ENCODE measurements around the gene GLB1L.

The GLB1L gene

GRCh38 chr2:219252570-219252899, 7.3 kb upstream of the GLB1L start:
- peak; percentile 29 for DNase-seq

DNA sequence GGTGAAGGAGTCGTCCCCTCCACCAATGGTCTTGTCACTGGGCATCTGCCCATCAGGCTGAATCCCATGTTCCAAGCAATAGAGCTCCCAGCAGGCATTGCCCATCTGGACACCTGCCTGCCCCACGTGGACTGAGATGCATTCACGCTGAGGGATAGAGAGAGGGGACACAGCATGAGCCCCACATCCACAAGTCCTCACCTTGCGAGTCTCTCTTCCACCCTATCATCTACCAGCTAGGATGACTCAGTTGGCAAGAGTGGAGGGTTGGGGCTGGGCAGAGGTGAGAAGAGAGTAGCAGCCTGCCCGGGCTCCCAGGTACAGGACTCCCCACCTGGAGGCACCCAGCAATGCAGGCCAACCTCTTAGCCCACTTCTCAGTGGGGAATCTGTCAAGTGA, 6.8 kb upstream of the GLB1L start:
- peak; percentile 28 for DNase-seq

- DNase-seq = no peak
Observed at GRCh38 chr2:219251656-219252055, 6.4 kb upstream of the GLB1L start.

GRCh38 chr2:219250049-219250781, 5.0 kb upstream of the GLB1L start:
- DNase-seq = no peak

DNA sequence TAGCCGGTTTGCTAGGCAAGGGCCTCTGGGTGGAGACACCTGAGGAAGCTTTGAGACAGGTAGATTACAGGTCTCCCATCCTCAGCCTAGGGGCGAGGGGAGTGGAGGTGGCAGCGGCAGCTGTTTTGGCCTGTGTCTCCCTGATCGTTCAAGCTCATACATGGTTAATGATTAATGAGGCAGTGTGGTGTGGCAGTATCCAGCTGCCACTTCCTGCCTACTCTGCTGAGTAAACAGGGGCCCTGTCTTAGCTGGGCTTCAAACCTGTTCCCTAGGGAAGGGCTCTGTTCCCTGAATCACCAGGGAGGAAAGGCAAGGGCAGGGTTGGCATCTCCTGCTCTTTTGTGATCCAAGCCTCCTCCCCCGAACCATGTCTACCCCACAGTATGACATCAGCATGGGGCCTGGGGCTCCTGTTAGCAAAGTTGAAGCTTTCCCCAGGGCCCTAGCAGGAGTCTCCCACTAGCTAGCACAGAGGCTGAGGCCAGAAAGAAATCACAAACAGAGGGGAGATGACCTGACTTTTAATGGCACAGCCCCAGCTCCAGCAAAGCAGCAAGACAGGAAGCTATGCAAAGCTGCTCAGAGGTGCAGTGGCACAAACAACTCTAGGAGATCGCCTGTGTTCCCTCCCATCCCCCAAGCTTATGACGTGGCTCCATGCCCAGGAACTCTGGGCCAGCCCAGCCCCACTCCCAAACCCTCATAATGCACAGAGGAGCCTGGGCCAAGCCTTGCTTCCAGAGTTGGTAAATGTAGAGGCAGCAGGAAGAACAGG, 4.1 kb upstream of the GLB1L start:
- peak; percentile 56 for DNase-seq

GRCh38 chr2:219248845-219249202, 3.6 kb upstream of the GLB1L start:
- no peak for DNase-seq

DNA sequence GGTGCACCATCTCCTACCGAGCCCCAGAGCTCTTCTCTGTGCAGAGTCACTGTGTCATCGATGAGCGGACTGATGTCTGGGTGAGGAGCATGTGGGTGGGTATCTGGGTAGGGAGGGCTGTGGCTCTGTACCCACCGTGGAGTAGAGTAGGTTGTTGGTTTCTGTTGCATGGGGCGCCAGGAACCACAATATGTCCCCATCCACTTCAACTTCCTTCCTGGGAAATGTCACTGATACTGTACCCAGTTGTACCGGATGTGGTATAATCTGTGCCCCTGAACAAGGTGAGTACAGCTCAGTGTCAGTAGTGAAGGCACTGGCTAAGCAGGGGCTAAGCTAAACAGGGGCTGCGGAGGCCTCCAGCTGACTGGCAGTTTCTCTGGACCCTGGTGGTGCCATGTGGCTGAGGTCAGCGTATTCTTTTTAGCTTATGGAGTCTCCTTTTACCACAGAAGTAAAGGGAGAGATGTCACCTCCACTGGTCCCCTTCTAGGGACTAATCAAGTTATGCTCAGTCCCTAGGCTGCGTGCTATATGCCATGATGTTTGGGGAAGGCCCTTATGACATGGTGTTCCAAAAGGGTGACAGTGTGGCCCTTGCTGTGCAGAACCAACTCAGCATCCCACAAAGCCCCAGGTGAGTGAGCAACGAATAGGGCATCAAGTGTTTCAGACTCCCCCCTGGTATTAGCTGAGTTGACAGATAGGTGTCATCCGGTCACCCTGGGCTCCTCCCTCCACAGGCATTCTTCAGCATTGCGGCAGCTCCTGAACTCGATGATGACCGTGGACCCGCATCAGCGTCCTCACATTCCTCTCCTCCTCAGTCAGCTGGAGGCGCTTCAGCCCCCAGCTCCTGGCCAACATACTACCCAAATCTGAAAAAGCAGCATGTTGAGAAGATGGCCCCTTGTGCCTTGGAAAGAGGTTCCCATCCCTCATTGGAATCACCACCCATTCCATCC, 2.7 kb upstream of the GLB1L start:
- peak; percentile 48 for DNase-seq

DNA sequence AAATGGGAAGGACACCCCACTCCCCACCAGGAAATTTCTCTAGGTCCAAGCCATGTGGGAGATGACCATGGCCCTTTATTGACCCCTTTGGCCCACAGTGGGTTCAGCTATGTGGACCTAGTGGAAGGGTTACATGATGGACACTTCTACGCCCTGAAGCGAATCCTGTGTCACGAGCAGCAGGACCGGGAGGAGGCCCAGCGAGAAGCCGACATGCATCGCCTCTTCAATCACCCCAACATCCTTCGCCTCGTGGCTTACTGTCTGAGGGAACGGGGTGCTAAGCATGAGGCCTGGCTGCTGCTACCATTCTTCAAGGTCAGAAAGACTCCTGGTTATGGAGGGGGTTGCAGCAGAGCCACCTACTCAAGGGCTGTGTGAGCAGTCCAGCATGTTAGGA, 1.3 kb upstream of the GLB1L start:
- DNase-seq = no peak

DNA sequence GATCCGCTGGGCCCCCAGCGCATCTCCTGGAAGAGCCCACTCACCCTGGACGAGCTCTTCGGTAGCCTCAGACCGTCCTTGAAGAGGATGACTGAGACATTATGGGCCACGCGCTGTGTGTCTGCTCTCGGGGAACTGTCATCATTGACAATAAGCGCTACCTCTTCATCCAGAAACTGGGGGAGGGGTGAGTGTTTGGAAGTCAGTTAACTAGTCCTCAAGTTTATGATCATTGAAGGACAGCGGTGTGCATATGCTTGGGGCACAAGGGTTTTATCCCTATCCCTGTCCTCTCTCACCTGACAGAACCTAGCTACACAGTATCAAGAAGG, 621 bp upstream of the GLB1L start:
- no peak for DNase-seq

GRCh38 chr2:219244789-219245147, 476 bp downstream of the GLB1L start:
- DNase-seq = no peak

GRCh38 chr2:219243291-219243761, 1.9 kb downstream of the GLB1L start:
- DNase-seq = no peak

GRCh38 chr2:219234331-219234730, 10.9 kb downstream of the GLB1L start:
- no peak for DNase-seq

DNA sequence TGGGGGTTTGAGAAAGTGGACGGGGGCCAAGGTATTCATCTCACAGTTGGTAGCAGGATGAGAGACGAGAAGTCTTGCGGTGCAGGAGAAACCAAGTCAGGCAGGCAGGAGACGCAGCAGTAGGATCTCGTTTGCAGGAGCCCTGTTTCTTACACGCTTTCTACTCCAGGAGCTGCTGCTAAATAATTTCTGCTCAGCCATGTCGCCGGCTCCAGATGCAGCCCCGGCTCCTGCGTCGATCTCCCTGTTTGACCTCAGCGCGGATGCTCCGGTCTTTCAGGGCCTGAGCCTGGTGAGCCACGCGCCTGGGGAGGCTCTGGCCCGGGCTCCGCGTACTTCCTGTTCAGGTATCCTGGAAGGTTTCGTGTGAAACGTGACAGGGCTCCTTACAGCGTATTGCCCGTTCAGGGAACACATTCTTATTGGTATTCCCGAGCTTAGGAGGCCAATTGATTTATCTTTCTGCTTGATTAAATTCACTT, 15.1 kb downstream of the GLB1L start:
- no peak for DNase-seq

DNA sequence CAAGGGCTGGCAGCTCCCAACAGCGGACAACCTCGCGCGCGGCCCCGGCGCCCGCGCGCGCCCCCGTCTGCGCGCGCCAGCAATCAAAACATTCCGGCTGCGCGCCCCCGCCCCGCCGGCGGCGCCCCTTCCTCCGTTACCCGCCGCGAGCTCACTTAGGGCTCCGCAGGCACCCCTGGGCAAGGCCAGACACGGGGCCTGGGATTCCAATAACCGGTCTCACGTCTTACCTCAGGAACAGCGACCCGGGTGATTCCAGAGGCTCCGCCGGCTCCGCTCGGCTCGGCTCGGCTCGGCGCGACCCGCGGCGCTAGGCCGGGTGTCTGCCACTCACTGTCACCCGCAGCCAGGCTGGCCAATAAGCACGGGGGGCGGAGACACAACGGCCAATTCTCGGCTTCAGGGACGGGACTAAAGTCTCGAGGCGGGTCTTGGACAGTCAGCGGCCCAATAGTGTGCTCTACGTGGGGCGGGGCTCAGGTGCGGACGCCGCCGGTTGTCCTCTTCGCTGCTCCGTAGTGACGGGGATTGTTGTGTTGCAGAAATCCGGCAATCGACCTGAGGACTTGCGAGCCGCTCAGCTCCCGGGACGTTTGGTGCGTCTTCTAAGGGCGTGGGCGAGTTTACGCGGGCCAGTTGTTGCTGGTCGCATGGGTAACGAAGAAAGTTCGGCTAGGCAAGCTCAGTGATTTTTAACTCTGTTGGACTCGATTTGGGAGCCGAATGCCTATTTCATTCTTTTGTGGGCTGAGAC, 15.8 kb downstream of the GLB1L start, which contains the start of the genes ANKZF1 and ATG9A:
Gene ANKZF1 (plus strand): TSS at position 502 of the 754 bp plus-strand sequence. CDS start 452 bp downstream, outside the sequence.
Gene ATG9A (minus strand): TSS at position 332 of the 754 bp plus-strand sequence. CDS start 1,612 bp downstream, outside the sequence.
- peak; percentile 97 for DNase-seq

DNA sequence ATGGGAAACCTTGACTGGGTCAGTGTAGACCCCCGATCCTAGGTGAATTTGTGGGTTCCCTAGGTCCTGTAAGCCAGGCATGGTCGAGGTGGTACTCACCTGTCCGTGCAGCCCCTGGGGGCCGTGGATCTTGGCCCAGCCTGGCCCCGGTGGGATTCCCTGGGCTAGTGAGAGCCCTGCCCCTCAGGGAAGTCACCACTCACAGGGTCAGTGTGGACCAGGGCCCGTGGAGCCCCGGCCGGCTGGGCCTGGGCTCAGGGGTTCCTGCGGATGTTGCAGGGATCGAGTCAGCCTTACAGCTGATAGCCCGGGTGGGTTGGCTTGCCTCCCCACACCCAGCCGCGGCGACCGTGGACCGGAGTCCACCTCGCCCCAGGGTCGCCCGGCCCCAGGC, 16.3 kb downstream of the GLB1L start:
- DNase-seq = no peak

DNA sequence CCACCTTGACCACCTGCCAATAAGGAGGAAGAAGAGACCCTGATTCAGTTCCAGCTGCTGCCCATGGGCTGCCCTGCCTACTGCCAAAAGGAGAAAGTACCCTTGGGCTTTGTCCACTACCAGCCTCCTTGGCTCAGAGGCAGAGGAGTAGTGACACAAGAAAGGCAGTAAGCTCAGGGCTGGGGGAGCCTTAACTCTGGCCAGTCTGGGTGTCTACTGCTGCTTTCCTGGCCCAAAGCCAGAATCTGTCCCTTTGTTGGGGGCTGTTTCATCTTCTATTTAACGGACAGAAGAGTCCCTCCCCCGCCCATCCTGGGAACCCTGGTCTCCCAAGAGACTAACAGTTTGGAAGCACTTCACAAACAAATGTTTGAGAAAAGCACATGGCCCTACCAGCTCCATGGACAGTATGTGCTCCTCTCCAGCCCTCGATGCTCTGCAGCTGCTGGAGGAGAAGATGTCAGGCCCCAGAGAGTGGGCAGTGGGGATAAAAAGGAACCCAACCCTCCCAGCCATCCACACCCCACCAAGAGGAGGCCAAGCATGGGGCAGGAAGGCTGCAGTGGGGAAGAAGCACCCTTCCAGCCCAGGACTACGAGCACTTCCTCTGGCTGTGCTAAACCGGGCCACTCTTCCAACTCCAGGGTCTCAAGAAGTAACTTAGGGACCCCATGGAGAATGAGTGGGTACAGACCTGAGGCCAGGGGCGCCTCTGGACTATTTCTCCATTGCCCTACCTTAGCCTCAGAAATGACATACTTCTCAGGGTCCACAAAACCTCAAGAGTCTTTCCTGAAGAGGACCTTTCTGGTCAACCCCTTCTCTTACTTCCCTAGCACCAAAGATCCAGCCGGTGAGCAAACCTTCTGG, 17.0 kb downstream of the GLB1L start:
- DNase-seq = no peak

DNA sequence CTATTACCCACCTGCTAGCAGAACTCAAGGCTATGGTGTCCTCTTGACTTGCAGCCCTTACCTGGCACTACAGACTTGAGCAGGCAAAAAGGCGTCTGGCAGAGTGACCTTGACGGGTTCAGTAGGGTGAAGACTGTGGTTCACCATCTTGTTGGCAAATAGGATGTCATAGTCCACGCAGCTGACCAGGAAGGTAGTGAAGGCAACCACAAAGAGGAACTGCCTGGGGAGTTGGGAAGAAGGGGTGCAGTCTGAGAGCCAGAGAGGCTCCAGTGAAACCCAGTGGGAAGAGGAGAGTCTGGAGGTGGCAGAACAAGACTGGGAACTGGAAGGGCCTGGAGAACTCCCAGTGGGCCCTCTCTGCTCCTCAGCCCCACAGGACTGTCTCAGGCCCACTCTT, 19.9 kb downstream of the GLB1L start:
- no peak for DNase-seq

DNA sequence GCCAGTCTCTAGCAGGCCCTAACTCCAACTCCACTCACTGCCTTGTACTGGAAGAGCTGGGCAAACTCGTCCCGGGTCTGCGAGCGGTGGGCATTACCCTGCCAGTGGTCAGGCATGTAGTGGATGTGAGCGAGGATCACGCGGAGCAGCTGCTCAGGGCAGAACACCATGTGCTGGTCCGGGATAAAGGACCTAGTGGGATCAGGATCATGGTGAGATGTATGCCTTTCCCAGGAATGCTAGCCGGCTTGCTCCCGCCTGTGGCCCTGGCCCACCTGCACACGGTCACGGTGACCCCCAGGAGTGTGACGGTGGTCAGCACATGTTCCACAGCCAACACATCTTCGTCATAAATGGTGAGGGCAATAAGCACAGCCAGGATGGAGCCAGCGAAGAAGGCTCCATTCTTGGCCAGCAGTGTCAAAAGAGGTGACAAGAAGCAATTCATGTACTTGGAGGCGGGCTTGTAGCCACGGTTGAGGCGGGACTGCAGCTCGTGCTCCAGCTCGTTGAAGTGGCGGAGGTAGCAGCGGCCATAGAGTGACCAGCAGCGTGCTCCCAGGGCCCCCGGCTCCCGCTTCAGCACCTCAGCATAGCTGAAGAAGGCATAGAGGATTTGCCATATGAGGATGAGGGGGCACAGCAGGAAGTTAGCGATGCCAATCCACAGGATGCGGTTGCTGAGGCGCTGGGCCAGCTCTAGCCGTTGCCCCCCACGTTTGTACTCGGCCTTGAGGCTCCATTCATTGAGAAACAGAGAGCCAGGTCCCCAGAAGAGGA, 21.2 kb downstream of the GLB1L start:
- DNase-seq = no peak

DNA sequence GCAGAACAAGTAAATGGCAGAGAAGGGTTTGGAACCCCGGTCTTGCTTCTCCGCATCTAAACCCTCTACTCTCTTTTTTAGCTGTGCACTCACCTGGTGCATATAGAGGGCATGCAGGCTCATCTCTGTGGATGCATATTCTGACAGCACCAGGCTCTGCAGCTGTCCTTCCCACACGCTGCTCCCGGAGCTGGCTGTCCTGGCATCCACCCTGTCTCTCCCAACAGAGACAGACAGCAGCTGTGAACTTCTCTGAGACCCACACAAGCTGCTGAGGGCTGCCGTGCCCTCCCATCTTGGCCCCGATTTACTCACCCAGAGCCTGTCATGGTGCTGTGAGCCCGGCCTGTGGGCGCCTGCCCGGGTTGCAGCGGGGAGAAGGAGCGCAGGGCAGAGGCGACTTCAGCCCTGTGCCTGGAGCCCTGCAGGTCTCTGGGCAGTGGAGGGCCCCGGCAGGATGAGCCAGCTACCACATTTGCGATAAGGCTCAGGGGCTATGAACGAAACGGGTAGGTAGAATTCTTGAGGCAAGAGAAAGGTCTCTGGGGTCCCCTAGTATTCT, 23.2 kb downstream of the GLB1L start:
- DNase-seq = no peak

Measured in activated CD4-positive, alpha-beta T cell treated with anti-CD3 and anti-CD28 coated beads, Interleukin-2, amount 50 U/mL, for 1 hour (primary cell).